NCI-H128 (cell line): ENCODE measurements around the gene PSMD5.
A peak's percentile ranks its signal among the peaks of the same experiment; 100 is the strongest.
"Not testable (repeated sequence)": the region's sequence is repeated elsewhere in the genome, so short reads cannot be mapped to it uniquely, and the experiment has no call there.

Experiments used
- DNase-seq: peaks from one replicate; lab custom pipeline; 2025; ENCODE audit not compliant: unreplicated experiment; lab: John Stamatoyannopoulos, UW

The PSMD5 gene

GRCh38 chr9:120808931-120809330 is 33.8 kb downstream of the PSMD5 start:
- DNase-seq = no peak

GRCh38 chr9:120807607-120808379 is 34.9 kb downstream of the PSMD5 start:
- DNase-seq = no peak

- DNase-seq = not testable (repeated sequence)
These were observed 37.8 kb downstream of the PSMD5 start for GRCh38 chr9:120804784-120805363.

GRCh38 chr9:120801441-120801840 is 41.3 kb downstream of the PSMD5 start:
- no peak for DNase-seq

- peak; percentile 81 for DNase-seq
These were observed 49.6 kb downstream of the PSMD5 start, which contains the start of gene FBXW2 for GRCh38 chr9:120792898-120793765. Gene FBXW2 (minus strand): TSS chr9:120793416. CDS start chr9:120788258, 5,158 bp downstream.

GRCh38 chr9:120791161-120791560 is 51.6 kb downstream of the PSMD5 start:
- no peak for DNase-seq

- no peak for DNase-seq
These were observed 54.8 kb downstream of the PSMD5 start for GRCh38 chr9:120787933-120788332.

- DNase-seq = no peak
These were observed 59.1 kb downstream of the PSMD5 start for GRCh38 chr9:120783602-120784047.

GRCh38 chr9:120781236-120781635 is 61.5 kb downstream of the PSMD5 start:
- no peak for DNase-seq

GRCh38 chr9:120780367-120780766 is 62.4 kb downstream of the PSMD5 start:
- no peak for DNase-seq

GRCh38 chr9:120779227-120779626 is 63.5 kb downstream of the PSMD5 start:
- DNase-seq = no peak

GRCh38 chr9:120778758-120779157 is 64.0 kb downstream of the PSMD5 start:
- no peak for DNase-seq

GRCh38 chr9:120777229-120777628 is 65.5 kb downstream of the PSMD5 start:
- DNase-seq = no peak

- DNase-seq = no peak
These were observed 65.9 kb downstream of the PSMD5 start for GRCh38 chr9:120776788-120777187.

GRCh38 chr9:120775859-120776258 is 66.9 kb downstream of the PSMD5 start:
- no peak for DNase-seq

- no peak for DNase-seq
These were observed 68.0 kb downstream of the PSMD5 start for GRCh38 chr9:120774719-120775118.

GRCh38 chr9:120773256-120773655 is 69.5 kb downstream of the PSMD5 start:
- no peak for DNase-seq

- DNase-seq = no peak
These were observed 71.8 kb downstream of the PSMD5 start for GRCh38 chr9:120770931-120771330.

- no peak for DNase-seq
These were observed 73.8 kb downstream of the PSMD5 start for GRCh38 chr9:120768886-120769285.

- no peak for DNase-seq
These were observed 74.5 kb downstream of the PSMD5 start for GRCh38 chr9:120768247-120768646.

- no peak for DNase-seq
These were observed 75.3 kb downstream of the PSMD5 start for GRCh38 chr9:120767451-120767850.
